Panc1 (cell line): ENCODE results near the gene SGIP1. TPM values are rescaled to one million over a fixed set of nuclear protein-coding genes. Genes with fewer than 3 reads are reported as not detected.

Source experiments
- ATAC-seq: fragments of 200-7000 bp; cut with Tn5 transposase; 2 replicates; pipeline ENCODE4 v1.9.1; 2020; ENCODE audit warnings: mild to moderate bottlenecking, moderate library complexity
- BruUV-seq: library from RNA; stranded (reverse); fragments of 400-500 nt; replicated peaks from 2 replicates; lab custom pipeline; 2021; lab: Mats Ljungman, UMichigan
- CTCF ChIA-PET: fragments of 300-600 bp; sonication (Branson Sonifier 250); formaldehyde crosslinking; loops from one replicate; lab custom pipeline; 2022; ENCODE audit warnings: antibody characterized with exemption; lab: Charles Lee
- POLR2A ChIA-PET: fragments of 300-600 bp; sonication (Branson Sonifier 250); formaldehyde crosslinking; loops from one replicate; lab custom pipeline; 2022; ENCODE audit warnings: antibody characterized with exemption; lab: Charles Lee
- DNase-seq: peaks from one replicate; pipeline ENCODE4 v3.0.0-alpha.2; 2010; ENCODE audit warnings: low read depth, low spot score
- H3K27ac ChIP-seq: 2 replicates; pipeline ENCODE4 v1.5.1; 2011; ENCODE audit warnings: mild to moderate bottlenecking, low read length, inconsistent platforms
- H3K27me3 ChIP-seq: fragments of 200-500 bp; sonication (Bioruptor generic); 2 replicates; pipeline ENCODE4 v1.6.0; 2014; ENCODE audit warnings: low read length, inconsistent platforms; ENCODE audit not compliant: control insufficient read depth, insufficient read depth
- H3K36me3 ChIP-seq: fragments of 200-500 bp; sonication (Bioruptor generic); 2 replicates; pipeline ENCODE4 v1.5.1; 2014; ENCODE audit warnings: inconsistent platforms, mild to moderate bottlenecking, low read length, moderate library complexity; ENCODE audit not compliant: control insufficient read depth, insufficient read depth
- H3K4me1 ChIP-seq: 2 replicates; pipeline ENCODE4 v1.5.1; 2011; ENCODE audit warnings: inconsistent platforms, mild to moderate bottlenecking, low read length, moderate library complexity; ENCODE audit not compliant: control insufficient read depth, insufficient read depth
- H3K4me3 ChIP-seq, 2 experiments: 2 replicates each; pipeline ENCODE4 v1.5.1; 2011 to 2012; ENCODE audit warnings: low read depth in 2 of 2, low read length in 2 of 2, mild to moderate bottlenecking in 2 of 2, inconsistent platforms in 1 of 2, moderate library complexity in 1 of 2
- H3K9me3 ChIP-seq: fragments of 200-500 bp; sonication (Bioruptor generic); 2 replicates; pipeline ENCODE4 v1.5.1; 2014; ENCODE audit warnings: low read depth, mild to moderate bottlenecking, inconsistent platforms, low read length, moderate library complexity; ENCODE audit not compliant: control insufficient read depth, insufficient read depth
- POLR2AphosphoS5 ChIP-seq: IDR thresholded peaks from 2 replicates; pipeline ENCODE4 v1.6.1; 2012; ENCODE audit warnings: mild to moderate bottlenecking, low read depth, low read length, moderate library complexity
- REST ChIP-seq, 2 experiments: IDR thresholded peaks; 2 replicates each; pipeline ENCODE4 v1.6.1; 2011 to 2012; ENCODE audit warnings: low read depth in 2 of 2, control low read depth in 1 of 2, low read length in 1 of 2, mild to moderate bottlenecking in 1 of 2, moderate library complexity in 1 of 2; ENCODE audit not compliant: insufficient read depth in 1 of 2
- SIN3A ChIP-seq: IDR thresholded peaks from 2 replicates; pipeline ENCODE4 v1.6.1; 2012; ENCODE audit warnings: low read depth, mild to moderate bottlenecking, low read length, moderate library complexity, borderline replicate concordance; ENCODE audit not compliant: insufficient read depth
- TCF7L2 ChIP-seq: IDR thresholded peaks from 2 replicates; pipeline ENCODE4 v1.6.1; 2011; ENCODE audit warnings: mild to moderate bottlenecking, low read depth, low read length, inconsistent platforms
- in situ Hi-C: cut with HindIII; loops from 2 replicates; pipeline ENCODE4 v1.10.0; 2016; ENCODE audit warnings: low sequenced_read_pairs, low pct_unique_long_range_greater_than_20kb
- intact Hi-C: fragments of 100-400 bp; cut with micrococcal nuclease; formaldehyde crosslinking; loops from one replicate; pipeline ENCODE4 v1.10.0; 2022; ENCODE audit not compliant: unreplicated experiment
- total RNA-seq: library from RNA; stranded (reverse); gene quantifications from one replicate; pipeline ENCODE4 v1.2.1, GENCODE V29; 2021; ENCODE audit not compliant: unreplicated experiment
- TF ChIP-seq, protein P1 (sequence below): fragments of 450-650 bp; IDR thresholded peaks from 2 replicates; pipeline ENCODE4 v1.5.1; 2017; ENCODE audit warnings: mild to moderate bottlenecking

SGIP1 gene
- total RNA-seq, 1 experiment from 2014 or later = 1.6 TPM

DNA sequence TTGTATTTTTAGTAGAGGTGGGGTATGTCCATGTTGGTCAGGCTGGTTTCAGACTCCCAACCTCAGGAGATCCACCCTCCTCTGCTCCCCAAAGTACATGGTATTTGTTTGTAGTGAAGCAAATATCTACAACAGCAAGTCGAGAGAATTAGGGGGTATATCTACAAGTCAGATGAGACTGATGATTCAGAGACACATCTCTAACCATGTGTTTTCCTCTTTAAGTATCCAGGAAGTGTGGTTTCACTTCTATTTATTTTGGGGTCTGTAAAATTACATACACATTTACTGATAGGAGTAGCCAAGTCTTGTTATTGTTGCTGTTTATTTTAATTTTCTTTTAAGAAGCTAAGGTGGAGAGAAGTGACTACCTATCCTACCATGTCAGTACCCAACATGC, 44.9 kb downstream of the SGIP1 start:
- Histone ChIP-seq H3K4me3 (no peak overlapping the region), H3K27me3 (no peaks in the 10 kb centered on the region), H3K4me1 (no peaks in the 10 kb centered on the region), H3K27ac (no peak overlapping the region), H3K9me3 (no peaks in the 10 kb centered on the region), H3K36me3 (no peaks in the 10 kb centered on the region)
- TF ChIP-seq REST (IDR thresholded peaks at IDR 0.05; ENCODE audit: insufficient read depth in 1 of 2, low read depth in 2 of 2, low read length in 1 of 2) (no peak), POLR2AphosphoS5 (no peak), TCF7L2 (no peak), SIN3A (no peak)
- TF ChIP-seq, protein P1, sequence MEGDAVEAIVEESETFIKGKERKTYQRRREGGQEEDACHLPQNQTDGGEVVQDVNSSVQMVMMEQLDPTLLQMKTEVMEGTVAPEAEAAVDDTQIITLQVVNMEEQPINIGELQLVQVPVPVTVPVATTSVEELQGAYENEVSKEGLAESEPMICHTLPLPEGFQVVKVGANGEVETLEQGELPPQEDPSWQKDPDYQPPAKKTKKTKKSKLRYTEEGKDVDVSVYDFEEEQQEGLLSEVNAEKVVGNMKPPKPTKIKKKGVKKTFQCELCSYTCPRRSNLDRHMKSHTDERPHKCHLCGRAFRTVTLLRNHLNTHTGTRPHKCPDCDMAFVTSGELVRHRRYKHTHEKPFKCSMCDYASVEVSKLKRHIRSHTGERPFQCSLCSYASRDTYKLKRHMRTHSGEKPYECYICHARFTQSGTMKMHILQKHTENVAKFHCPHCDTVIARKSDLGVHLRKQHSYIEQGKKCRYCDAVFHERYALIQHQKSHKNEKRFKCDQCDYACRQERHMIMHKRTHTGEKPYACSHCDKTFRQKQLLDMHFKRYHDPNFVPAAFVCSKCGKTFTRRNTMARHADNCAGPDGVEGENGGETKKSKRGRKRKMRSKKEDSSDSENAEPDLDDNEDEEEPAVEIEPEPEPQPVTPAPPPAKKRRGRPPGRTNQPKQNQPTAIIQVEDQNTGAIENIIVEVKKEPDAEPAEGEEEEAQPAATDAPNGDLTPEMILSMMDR = no peak
- ATAC-seq = no peak
- in situ Hi-C loops = no loop called here
- CTCF ChIA-PET = no interaction called here
- POLR2A ChIA-PET = no interaction called here
- BruUV-seq = no TSS peak
- intact Hi-C loops = no loop called here
- DNase-seq = no peak

- POLR2A ChIA-PET = no interaction called here
- Histone ChIP-seq H3K4me3 (no peak overlapping the region), H3K4me1 (no peaks in the 10 kb centered on the region), H3K27me3 (no peaks in the 10 kb centered on the region), H3K27ac (no peak overlapping the region), H3K36me3 (no peaks in the 10 kb centered on the region), H3K9me3 (no peaks in the 10 kb centered on the region)
- TF ChIP-seq REST (IDR thresholded peaks at IDR 0.05; ENCODE audit: insufficient read depth in 1 of 2, low read depth in 2 of 2, low read length in 1 of 2) = no peak
- no peak for TF ChIP-seq SIN3A
- no peak for TF ChIP-seq POLR2AphosphoS5
- no peak for TF ChIP-seq TCF7L2
- TF ChIP-seq, protein P1 = no peak
- intact Hi-C loops (no loop called here), in situ Hi-C loops (no loop called here)
- CTCF ChIA-PET = no interaction called here
- DNase-seq (no peak), ATAC-seq (no peak)
- BruUV-seq = no TSS peak
Observed at GRCh38 chr1:66580081-66580480, 46.1 kb downstream of the SGIP1 start.
